ENCODE measurements around the gene DPYD.

Gene DPYD

DNA sequence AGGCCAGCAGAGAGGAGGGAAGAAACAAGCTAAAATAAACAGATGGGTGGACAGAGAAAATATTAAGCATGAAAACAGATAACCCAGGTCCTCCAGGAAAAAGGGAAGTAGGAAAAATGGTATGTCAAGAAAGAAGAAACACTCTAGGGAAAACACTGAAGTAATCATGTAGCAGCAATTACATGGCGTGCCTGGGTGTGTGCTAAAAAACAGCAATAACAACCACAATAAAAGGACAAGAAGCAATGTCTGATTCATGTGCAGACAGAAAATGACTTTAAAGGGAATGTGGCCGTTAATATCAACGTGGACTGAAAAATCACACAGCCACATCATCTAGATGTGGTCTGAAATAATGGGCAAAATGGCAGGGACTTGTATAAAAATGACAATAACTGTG is 829.6 kb downstream of the DPYD start:
- Histone ChIP-seq H3K9me3 (ENCODE audit: severe bottlenecking) (no peaks in the 10 kb centered on the region), H3K27ac (ENCODE audit: poor library complexity, severe bottlenecking) (no peak overlapping the region), H3K36me3 (ENCODE audit: low read depth) (no peaks in the 10 kb centered on the region), H3K4me3 (ENCODE audit: severe bottlenecking) (no peak overlapping the region), H3K27me3 (ENCODE audit: insufficient read depth, poor library complexity, severe bottlenecking) (no peaks in the 10 kb centered on the region), H3K4me1 (ENCODE audit: insufficient read depth, poor library complexity, severe bottlenecking) (peaks cover 17% of the 10 kb centered on the region)
- DNase-seq (ENCODE audit: low spot score) (no peak), ATAC-seq (ENCODE audit: low read depth) (no peak)
- TF ChIP-seq, protein P1, sequence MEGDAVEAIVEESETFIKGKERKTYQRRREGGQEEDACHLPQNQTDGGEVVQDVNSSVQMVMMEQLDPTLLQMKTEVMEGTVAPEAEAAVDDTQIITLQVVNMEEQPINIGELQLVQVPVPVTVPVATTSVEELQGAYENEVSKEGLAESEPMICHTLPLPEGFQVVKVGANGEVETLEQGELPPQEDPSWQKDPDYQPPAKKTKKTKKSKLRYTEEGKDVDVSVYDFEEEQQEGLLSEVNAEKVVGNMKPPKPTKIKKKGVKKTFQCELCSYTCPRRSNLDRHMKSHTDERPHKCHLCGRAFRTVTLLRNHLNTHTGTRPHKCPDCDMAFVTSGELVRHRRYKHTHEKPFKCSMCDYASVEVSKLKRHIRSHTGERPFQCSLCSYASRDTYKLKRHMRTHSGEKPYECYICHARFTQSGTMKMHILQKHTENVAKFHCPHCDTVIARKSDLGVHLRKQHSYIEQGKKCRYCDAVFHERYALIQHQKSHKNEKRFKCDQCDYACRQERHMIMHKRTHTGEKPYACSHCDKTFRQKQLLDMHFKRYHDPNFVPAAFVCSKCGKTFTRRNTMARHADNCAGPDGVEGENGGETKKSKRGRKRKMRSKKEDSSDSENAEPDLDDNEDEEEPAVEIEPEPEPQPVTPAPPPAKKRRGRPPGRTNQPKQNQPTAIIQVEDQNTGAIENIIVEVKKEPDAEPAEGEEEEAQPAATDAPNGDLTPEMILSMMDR (IDR thresholded peaks at IDR 0.05; ENCODE audit: poor library complexity, severe bottlenecking): no peak

DNA sequence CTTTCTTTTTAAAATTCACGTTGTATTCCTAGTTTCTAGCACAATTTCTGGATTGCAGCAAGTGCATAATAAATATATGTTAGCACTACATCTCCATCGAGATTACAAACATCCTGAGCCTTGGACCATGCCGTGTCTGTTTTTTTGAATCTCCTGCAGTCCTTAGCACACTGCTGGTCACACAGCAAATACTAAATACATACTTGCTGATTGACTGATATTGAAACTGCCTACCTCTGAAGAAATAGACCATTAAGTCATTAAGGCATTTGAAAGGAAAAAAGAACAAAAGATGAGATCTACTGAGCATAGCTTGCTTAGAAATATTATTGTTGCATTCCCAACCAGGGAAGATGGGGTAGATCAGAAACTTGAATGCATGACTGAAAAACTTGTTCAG is 830.1 kb downstream of the DPYD start:
- DNase-seq (ENCODE audit: low spot score) (no peak), ATAC-seq (ENCODE audit: low read depth) (no peak)
- Histone ChIP-seq H3K36me3 (ENCODE audit: low read depth) (no peaks in the 10 kb centered on the region), H3K27ac (ENCODE audit: poor library complexity, severe bottlenecking) (no peak overlapping the region), H3K9me3 (ENCODE audit: severe bottlenecking) (no peaks in the 10 kb centered on the region), H3K27me3 (ENCODE audit: insufficient read depth, poor library complexity, severe bottlenecking) (no peaks in the 10 kb centered on the region), H3K4me3 (ENCODE audit: severe bottlenecking) (no peak overlapping the region), H3K4me1 (ENCODE audit: insufficient read depth, poor library complexity, severe bottlenecking) (peaks cover 17% of the 10 kb centered on the region)
- TF ChIP-seq, protein P1 (IDR thresholded peaks at IDR 0.05; ENCODE audit: poor library complexity, severe bottlenecking): no peak

DNA sequence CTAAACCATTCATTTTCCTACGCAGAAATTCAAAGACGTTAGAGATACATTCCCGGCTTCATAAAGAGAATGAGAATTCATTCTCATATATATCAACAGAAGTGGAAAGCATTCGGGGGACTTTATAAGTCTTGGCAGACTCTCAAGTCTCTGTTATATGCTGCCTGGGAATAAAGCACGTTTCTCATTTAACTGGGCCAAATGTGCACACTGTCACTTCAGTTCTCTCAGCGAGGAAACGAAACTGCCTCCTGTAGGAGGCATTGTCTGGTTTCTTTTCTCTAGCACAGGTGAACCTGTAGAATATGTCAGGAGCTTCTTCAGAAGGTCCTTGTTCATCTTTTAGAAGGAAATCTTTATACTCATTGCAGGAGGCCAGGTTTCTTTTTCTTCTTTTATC is 831.7 kb downstream of the DPYD start:
- TF ChIP-seq, protein P1 (IDR thresholded peaks at IDR 0.05; ENCODE audit: poor library complexity, severe bottlenecking): no peak
- Histone ChIP-seq H3K9me3 (ENCODE audit: severe bottlenecking) (no peaks in the 10 kb centered on the region), H3K36me3 (ENCODE audit: low read depth) (no peaks in the 10 kb centered on the region), H3K27ac (ENCODE audit: poor library complexity, severe bottlenecking) (no peak overlapping the region), H3K27me3 (ENCODE audit: insufficient read depth, poor library complexity, severe bottlenecking) (no peaks in the 10 kb centered on the region), H3K4me1 (ENCODE audit: insufficient read depth, poor library complexity, severe bottlenecking) (peaks cover 9% of the 10 kb centered on the region), H3K4me3 (ENCODE audit: severe bottlenecking) (no peak overlapping the region)
- ATAC-seq (ENCODE audit: low read depth) (no peak), DNase-seq (ENCODE audit: low spot score) (no peak)

DNA sequence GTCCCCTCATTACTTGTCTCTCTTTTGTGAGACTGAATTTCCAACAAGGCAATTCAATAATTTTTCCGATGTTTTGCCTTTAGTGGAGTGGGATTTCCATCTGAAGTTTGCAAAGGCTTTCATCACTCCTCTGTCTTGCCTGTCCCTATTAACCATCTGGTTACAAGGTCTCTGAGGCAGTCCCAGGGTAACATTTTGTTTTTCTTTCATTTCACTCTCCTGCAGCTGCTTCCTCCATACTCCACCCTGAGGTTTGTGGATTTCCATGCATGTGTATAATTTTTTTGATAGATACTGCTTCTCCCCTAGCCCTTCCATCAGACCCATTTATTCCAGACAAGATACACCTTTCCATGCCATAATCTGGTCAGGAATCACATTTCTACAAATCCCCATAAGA is 832.4 kb downstream of the DPYD start:
- Histone ChIP-seq H3K27ac (ENCODE audit: poor library complexity, severe bottlenecking) (no peak overlapping the region), H3K4me1 (ENCODE audit: insufficient read depth, poor library complexity, severe bottlenecking) (peaks cover 1% of the 10 kb centered on the region), H3K4me3 (ENCODE audit: severe bottlenecking) (no peak overlapping the region), H3K9me3 (ENCODE audit: severe bottlenecking) (no peaks in the 10 kb centered on the region), H3K36me3 (ENCODE audit: low read depth) (no peaks in the 10 kb centered on the region), H3K27me3 (ENCODE audit: insufficient read depth, poor library complexity, severe bottlenecking) (no peaks in the 10 kb centered on the region)
- TF ChIP-seq, protein P1 (IDR thresholded peaks at IDR 0.05; ENCODE audit: poor library complexity, severe bottlenecking): no peak
- DNase-seq (ENCODE audit: low spot score) (no peak), ATAC-seq (ENCODE audit: low read depth) (no peak)

DNA sequence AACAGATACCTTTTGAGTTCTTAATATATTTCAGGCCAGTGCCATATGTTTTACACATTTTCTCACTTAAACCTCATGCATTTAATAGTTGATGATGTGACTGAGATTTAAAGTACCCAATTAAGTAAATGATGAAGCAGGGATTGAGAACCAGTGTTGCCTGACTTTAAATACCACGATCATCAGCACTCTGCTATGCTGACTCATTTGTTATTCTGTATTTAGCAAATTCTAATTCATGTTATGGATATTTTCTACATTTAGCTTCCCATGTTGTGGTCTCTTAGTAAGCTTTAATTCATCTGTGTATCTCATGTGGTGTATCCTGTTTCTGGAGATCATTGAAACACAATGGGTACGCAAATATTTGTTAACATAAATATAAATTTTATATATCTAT is 836.3 kb downstream of the DPYD start:
- TF ChIP-seq, protein P1 (IDR thresholded peaks at IDR 0.05; ENCODE audit: poor library complexity, severe bottlenecking): no peak
- ATAC-seq (ENCODE audit: low read depth): no peak
- no peak for DNase-seq (ENCODE audit: low spot score)
- Histone ChIP-seq H3K4me1 (ENCODE audit: insufficient read depth, poor library complexity, severe bottlenecking) (peaks cover 15% of the 10 kb centered on the region), H3K36me3 (ENCODE audit: low read depth) (no peaks in the 10 kb centered on the region), H3K27me3 (ENCODE audit: insufficient read depth, poor library complexity, severe bottlenecking) (no peaks in the 10 kb centered on the region), H3K9me3 (ENCODE audit: severe bottlenecking) (no peaks in the 10 kb centered on the region), H3K4me3 (ENCODE audit: severe bottlenecking) (no peak overlapping the region), H3K27ac (ENCODE audit: poor library complexity, severe bottlenecking) (no peak overlapping the region)

All from RWPE2 (cell line).